Epidermal melanocyte (primary cell): ENCODE data around the gene RERG.

Experiments
- DNase-seq: peaks from one replicate; pipeline ENCODE4 v3.0.0; 2011; ENCODE audit warnings: low spot score; ENCODE audit not compliant: insufficient read length

Gene RERG

GRCh38 chr12:15220451-15220850, 766 bp downstream of the RERG start:
- DNase-seq, result no peak

- no peak for DNase-seq
Measured at GRCh38 chr12:15218794-15219193, 2.4 kb downstream of the RERG start.

- DNase-seq, result no peak
Measured at GRCh38 chr12:15216036-15216889, 5.0 kb downstream of the RERG start.

- DNase-seq, result no peak
Measured at GRCh38 chr12:15214851-15215601, 6.2 kb downstream of the RERG start.

- DNase-seq, result no peak
Measured at GRCh38 chr12:15212930-15213329, 8.3 kb downstream of the RERG start.

GRCh38 chr12:15209782-15210181, 11.4 kb downstream of the RERG start:
- DNase-seq, result no peak

- no peak for DNase-seq
Measured at GRCh38 chr12:15208871-15209656, 12.2 kb downstream of the RERG start.

GRCh38 chr12:15208140-15208539, 13.1 kb downstream of the RERG start:
- DNase-seq, result no peak

GRCh38 chr12:15206831-15207389, 14.3 kb downstream of the RERG start:
- DNase-seq, result no peak

- DNase-seq, result no peak
Measured at GRCh38 chr12:15206338-15206737, 14.9 kb downstream of the RERG start.

GRCh38 chr12:15205341-15206010, 15.7 kb downstream of the RERG start:
- no peak for DNase-seq

- no peak for DNase-seq
Measured at GRCh38 chr12:15201456-15201855, 19.8 kb downstream of the RERG start.

GRCh38 chr12:15201056-15201455, 20.2 kb downstream of the RERG start:
- DNase-seq, result no peak

GRCh38 chr12:15200641-15201040, 20.6 kb downstream of the RERG start:
- DNase-seq, result no peak

GRCh38 chr12:15199930-15200329, 21.3 kb downstream of the RERG start:
- DNase-seq, result no peak

- DNase-seq, result no peak
Measured at GRCh38 chr12:15196678-15197505, 24.3 kb downstream of the RERG start.

GRCh38 chr12:15196221-15196620, 25.0 kb downstream of the RERG start:
- DNase-seq, result no peak

GRCh38 chr12:15194456-15195368, 26.5 kb downstream of the RERG start:
- DNase-seq, result no peak

- DNase-seq, result no peak
Measured at GRCh38 chr12:15193946-15194345, 27.3 kb downstream of the RERG start.
